ENCODE data around the gene NDUFAF8.
"Not testable (repeated sequence)": the region's sequence is repeated elsewhere in the genome, so short reads cannot be mapped to it uniquely, and the experiment has no call there.

The NDUFAF8 gene

GRCh38 chr17:81223762-81224130, 15.4 kb upstream of the NDUFAF8 start:
- no peak for DNase-seq

GRCh38 chr17:81227630-81228029, 11.5 kb upstream of the NDUFAF8 start:
- DNase-seq = not testable (repeated sequence)

- no peak for DNase-seq
Measured at GRCh38 chr17:81228420-81228819, 10.7 kb upstream of the NDUFAF8 start.

- no peak for DNase-seq
Measured at GRCh38 chr17:81228834-81229665, 10.1 kb upstream of the NDUFAF8 start.

- DNase-seq = no peak
Measured at GRCh38 chr17:81229666-81229920, 9.5 kb upstream of the NDUFAF8 start.

GRCh38 chr17:81230043-81230820, 8.9 kb upstream of the NDUFAF8 start:
- DNase-seq = no peak

- no peak for DNase-seq
Measured at GRCh38 chr17:81231121-81231645, 7.9 kb upstream of the NDUFAF8 start.

GRCh38 chr17:81231766-81232581, 7.1 kb upstream of the NDUFAF8 start:
- no peak for DNase-seq

- DNase-seq = no peak
Measured at GRCh38 chr17:81232616-81233241, 6.4 kb upstream of the NDUFAF8 start.

GRCh38 chr17:81233316-81233715, 5.8 kb upstream of the NDUFAF8 start:
- no peak for DNase-seq

- DNase-seq = no peak
Measured at GRCh38 chr17:81233811-81234505, 5.2 kb upstream of the NDUFAF8 start.

- no peak for DNase-seq
Measured at GRCh38 chr17:81234506-81234855, 4.6 kb upstream of the NDUFAF8 start.

- no peak for DNase-seq
Measured at GRCh38 chr17:81234940-81235821, 3.9 kb upstream of the NDUFAF8 start.

- DNase-seq = no peak
Measured at GRCh38 chr17:81235822-81236740, 3.0 kb upstream of the NDUFAF8 start.

- DNase-seq = no peak
Measured at GRCh38 chr17:81236784-81237183, 2.3 kb upstream of the NDUFAF8 start.

GRCh38 chr17:81237591-81238489, 1.3 kb upstream of the NDUFAF8 start:
- DNase-seq = no peak

- no peak for DNase-seq
Measured at GRCh38 chr17:81238490-81238814, 666 bp upstream of the NDUFAF8 start.

GRCh38 chr17:81239714-81240555, 817 bp downstream of the NDUFAF8 start:
- DNase-seq = no peak

Data from amniotic stem cell (primary cell).